Suppressor macrophage treated with lipopolysaccharide for 4 hours (primary cell): ENCODE results near the gene PLXNB2.

Source experiments
- DNase-seq: peaks from one replicate; pipeline ENCODE4 v3.0.0-alpha.2; 2020

Gene PLXNB2

GRCh38 chr22:50262973-50263617 lies 44.4 kb downstream of the PLXNB2 start:
- DNase-seq = no peak

- no peak for DNase-seq
These were observed 45.0 kb downstream of the PLXNB2 start for GRCh38 chr22:50262460-50262911.

GRCh38 chr22:50261615-50262459 lies 45.6 kb downstream of the PLXNB2 start, which contains the start of gene MAPK12:
MAPK12 (minus strand) TSS chr22:50261683; CDS start chr22:50261509, 174 bp downstream.
- no peak for DNase-seq

- DNase-seq = peak; percentile 46
These were observed 46.4 kb downstream of the PLXNB2 start for GRCh38 chr22:50260801-50261614.

- no peak for DNase-seq
These were observed 47.0 kb downstream of the PLXNB2 start for GRCh38 chr22:50260434-50260800.

- no peak for DNase-seq
These were observed 48.1 kb downstream of the PLXNB2 start for GRCh38 chr22:50259302-50259701.

GRCh38 chr22:50258361-50259292 lies 48.8 kb downstream of the PLXNB2 start:
- no peak for DNase-seq

GRCh38 chr22:50257451-50258360 lies 49.7 kb downstream of the PLXNB2 start:
- DNase-seq = no peak

- no peak for DNase-seq
These were observed 50.4 kb downstream of the PLXNB2 start for GRCh38 chr22:50257041-50257440.

- no peak for DNase-seq
These were observed 51.1 kb downstream of the PLXNB2 start for GRCh38 chr22:50256258-50256862.

- DNase-seq = no peak
These were observed 51.8 kb downstream of the PLXNB2 start for GRCh38 chr22:50255607-50256006.

- no peak for DNase-seq
These were observed 52.3 kb downstream of the PLXNB2 start for GRCh38 chr22:50255099-50255498.

GRCh38 chr22:50253941-50254340 lies 53.5 kb downstream of the PLXNB2 start:
- DNase-seq = no peak

- no peak for DNase-seq
These were observed 54.2 kb downstream of the PLXNB2 start for GRCh38 chr22:50253046-50253915.

- peak; percentile 67 for DNase-seq
These were observed 55.1 kb downstream of the PLXNB2 start for GRCh38 chr22:50252082-50253045.

- DNase-seq = no peak
These were observed 55.9 kb downstream of the PLXNB2 start for GRCh38 chr22:50251477-50252081.

GRCh38 chr22:50250555-50251476 lies 56.6 kb downstream of the PLXNB2 start, which contains the start of gene HDAC10:
HDAC10 (minus strand) TSS chr22:50251265; CDS start chr22:50251032, 233 bp downstream.
- peak; percentile 91 for DNase-seq
